Activated CD4-positive, alpha-beta T cell treated with anti-CD3 and anti-CD28 coated beads, Interleukin-2, amount 50 U/mL, for 1 hour (primary cell): Measurements from ENCODE around the gene GNAI3.
A peak's percentile ranks its signal among the peaks of the same experiment; 100 is the strongest.

Experiments
- DNase-seq: peaks from one replicate; pipeline ENCODE4 v3.0.0-alpha.2; 2020

GNAI3 gene

DNA sequence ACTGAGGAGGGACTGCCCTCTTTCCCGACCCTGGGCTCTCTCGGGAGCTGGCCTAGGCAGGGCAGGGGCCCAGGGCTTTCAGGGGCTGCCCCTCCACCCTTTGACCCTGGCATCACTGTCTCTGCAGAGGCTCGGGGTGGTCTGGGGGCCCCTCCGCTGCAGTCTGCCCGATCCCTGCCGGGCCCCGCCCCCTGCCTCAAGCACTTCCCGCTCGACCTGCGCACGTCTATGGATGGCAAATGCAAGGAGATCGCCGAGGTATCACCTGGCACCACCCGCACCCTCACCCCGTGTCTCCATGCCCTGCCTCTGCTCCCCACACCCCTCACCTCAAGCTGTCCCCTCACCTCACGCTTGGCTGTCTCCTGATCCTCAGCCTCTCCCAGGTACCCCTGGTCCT is 76.8 kb downstream of the GNAI3 start:
- no peak for DNase-seq

DNA sequence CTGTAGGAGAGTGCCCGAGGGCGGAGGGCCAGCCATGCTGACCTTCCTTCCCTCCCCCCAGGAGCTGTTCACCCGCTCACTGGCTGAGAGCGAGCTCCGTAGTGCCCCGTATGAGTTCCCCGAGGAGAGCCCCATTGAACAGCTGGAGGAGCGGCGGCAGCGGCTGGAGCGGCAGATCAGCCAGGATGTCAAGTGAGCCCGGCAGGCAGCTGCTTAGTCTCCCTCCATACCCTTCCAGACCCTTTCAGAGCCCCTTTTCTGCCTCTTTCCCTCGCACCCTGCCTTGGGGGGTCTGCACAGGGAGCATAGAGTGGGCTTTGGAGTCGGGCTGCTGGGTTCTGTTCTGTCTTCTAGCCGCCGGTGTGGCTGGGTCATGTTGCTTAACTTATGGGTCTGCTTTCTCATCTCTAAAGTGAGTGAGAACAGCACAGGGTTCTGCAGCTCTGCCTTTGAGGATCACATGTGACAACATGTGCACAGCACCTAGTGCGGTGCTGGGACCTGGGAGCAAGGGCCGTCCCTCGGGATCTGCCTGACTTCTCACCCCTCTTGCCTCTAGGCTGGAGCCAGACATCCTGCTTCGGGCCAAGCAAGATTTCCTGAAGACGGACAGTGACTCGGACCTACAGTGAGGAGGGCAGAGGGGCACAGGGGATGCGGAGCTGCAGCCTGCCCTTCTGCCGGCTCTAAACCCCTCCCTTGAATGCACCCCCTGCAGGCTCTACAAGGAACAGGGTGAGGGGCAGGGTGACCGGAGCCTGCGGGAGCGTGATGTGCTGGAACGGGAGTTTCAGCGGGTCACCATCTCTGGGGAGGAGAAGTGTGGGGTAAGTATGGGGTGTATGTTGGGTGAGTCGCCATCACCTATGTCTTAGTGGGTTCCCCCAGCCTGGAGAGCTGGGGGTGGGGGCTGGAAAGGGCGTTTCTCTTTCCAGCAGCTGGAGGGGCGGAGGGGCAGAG is 77.5 kb downstream of the GNAI3 start:
- no peak for DNase-seq

DNA sequence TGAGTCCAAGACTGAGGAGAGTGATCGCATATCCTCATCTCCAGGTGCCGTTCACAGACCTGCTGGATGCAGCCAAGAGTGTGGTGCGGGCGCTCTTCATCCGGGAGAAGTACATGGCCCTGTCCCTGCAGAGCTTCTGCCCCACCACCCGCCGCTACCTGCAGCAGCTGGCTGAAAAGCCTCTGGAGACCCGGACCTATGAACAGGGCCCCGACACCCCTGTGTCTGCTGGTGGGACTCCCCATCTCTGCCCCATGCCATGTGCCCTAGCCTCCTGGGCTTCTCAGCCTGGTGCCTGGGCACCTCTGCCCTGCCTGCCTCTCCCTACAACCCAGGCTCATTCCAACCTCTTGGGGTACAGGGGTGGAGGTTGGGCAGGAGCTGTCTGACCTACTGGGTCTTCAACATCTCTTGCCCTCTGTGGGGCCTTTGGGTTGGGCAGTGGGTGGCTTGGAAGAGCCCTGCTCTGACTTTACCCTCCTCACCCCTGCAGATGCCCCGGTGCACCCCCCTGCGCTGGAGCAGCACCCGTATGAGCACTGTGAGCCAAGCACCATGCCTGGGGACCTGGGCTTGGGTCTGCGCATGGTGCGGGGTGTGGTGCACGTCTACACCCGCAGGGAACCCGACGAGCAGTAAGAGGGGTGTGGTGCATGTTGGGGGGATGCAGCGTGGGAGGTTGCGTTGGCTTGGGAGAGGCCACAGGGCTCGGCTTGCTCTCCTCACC is 78.4 kb downstream of the GNAI3 start:
- no peak for DNase-seq

- no peak for DNase-seq
Measured at GRCh38 chr1:109627692-109628399, 79.4 kb downstream of the GNAI3 start.

- no peak for DNase-seq
Measured at GRCh38 chr1:109628540-109629321, 80.3 kb downstream of the GNAI3 start.

GRCh38 chr1:109629372-109630030 is 81.1 kb downstream of the GNAI3 start:
- DNase-seq: no peak

GRCh38 chr1:109630081-109630897 is 81.9 kb downstream of the GNAI3 start:
- peak; percentile 47 for DNase-seq

DNA sequence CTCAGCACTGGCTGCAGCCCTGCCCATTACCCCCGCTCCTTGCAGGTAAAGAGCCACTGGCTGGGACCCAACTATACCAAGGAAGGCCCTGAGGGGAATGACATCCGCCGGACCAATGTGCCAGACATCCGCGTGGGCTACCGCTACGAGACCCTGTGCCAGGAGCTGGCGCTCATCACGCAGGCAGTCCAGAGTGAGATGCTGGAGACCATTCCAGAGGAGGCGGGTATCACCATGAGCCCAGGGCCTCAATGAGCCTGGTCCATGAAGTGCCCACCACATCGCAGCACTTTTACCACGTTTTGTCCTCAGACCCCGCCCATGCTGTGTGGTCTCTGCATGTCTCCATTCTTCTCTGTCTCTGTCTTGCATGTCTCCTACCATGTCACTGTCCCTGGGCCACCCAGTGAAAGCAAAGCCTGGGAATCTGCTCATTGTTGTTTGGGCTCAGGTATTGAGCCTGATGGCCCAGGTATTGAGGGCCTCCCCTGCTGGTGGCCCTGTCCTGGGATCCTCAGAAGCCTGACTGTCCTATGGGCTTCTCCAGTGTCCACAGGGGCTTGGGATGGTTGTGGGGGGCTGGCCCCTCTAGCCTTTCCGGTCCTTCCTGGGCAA is 82.6 kb downstream of the GNAI3 start:
- no peak for DNase-seq

DNA sequence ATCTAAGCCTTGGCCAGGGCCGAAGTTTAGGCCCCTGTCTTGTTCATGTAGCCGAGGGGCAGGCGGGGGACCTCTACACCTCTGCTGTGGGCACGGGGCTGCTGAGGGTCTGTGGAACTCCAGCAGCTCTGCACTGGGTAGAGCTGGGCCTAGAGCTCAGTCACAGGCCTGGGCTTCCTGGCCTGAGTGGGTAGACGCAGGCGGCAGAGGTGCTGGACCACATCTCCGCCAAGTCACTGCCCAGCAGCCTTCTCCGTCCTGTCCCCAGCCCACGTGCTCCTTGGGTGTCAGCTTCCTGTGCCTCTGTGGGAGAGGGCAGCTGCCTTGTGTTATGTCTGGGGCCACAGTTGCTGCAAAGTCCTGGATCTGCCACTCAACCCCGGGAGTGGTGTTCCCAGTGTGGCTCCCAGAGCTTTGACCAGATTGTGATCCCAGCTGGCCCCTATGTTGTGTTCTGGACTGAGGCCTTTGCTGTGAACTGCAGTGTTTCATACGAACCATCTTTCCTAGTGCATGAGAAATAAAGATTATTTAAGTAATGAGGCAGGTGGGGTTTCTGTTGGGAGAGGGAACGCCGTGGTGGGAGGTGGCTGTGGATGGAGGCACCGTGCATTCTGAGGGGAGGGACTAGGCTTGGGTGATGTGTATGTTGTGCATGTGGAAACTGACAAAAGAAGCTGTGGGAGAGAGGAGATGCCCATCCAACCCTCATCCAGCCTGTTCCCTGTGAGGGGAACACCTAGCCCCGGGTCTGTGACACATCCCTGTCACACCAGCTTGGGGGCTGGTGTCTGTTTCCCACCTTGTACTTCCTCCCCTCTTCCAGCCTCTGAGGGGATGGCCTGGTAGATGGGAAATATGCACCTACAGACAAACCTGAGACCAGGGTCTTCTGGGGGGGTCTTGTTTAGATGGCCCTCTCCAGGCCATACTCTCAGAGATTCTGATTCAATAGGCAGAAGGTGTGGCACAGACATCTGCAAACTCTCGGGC is 83.4 kb downstream of the GNAI3 start:
- no peak for DNase-seq

DNA sequence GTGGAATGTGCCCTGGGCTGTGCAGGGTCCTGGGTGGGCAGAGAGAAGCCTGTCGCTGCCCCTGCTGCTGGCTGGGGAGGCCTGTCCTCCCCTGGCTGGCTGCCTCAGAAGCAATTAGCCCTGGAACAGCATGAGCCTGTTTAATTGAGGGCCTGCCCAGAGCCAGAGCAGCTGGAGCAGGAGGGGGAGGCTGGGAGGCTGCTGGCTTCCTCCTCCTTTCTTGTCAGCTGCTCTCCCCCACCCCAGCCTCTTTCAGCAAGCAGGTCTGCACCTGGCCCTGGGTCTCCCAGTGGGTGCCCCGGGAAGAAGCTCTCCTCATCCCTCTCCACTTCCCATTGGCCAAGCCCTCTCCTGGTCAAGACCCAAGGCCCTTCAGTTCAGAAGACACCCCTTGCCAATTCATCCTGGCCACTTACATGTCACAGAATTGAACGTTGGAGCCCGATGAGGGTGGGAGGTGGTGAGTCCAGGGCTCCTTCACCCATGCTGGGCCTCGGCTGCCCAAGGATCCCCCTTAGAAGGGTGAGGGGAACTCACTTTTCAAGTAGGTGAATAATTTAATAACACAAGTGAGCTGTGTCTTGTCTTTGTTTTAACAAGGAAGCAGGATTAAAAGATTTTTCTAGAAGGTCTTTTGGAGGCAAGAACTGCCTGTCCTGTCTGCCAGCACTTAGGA is 84.4 kb downstream of the GNAI3 start:
- DNase-seq: no peak

DNA sequence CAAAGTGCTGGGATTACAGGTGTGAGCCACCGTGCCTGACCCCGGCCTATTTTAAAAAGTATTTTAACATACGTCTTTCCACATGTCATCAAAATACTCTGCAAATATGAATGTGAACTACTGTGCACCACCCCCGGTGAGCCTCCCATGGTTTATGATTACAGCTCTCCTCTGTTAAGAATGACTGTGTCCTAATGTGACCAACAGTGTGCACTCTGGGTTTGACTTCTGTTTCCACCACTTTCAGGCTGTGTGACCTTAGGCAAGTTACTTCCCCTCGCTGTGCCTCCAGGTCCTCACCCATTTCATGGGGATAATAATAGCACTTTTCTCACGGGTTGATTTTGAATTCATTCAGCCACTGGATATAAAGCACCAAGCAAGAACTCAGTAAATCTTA is 85.9 kb downstream of the GNAI3 start:
- DNase-seq: no peak

DNA sequence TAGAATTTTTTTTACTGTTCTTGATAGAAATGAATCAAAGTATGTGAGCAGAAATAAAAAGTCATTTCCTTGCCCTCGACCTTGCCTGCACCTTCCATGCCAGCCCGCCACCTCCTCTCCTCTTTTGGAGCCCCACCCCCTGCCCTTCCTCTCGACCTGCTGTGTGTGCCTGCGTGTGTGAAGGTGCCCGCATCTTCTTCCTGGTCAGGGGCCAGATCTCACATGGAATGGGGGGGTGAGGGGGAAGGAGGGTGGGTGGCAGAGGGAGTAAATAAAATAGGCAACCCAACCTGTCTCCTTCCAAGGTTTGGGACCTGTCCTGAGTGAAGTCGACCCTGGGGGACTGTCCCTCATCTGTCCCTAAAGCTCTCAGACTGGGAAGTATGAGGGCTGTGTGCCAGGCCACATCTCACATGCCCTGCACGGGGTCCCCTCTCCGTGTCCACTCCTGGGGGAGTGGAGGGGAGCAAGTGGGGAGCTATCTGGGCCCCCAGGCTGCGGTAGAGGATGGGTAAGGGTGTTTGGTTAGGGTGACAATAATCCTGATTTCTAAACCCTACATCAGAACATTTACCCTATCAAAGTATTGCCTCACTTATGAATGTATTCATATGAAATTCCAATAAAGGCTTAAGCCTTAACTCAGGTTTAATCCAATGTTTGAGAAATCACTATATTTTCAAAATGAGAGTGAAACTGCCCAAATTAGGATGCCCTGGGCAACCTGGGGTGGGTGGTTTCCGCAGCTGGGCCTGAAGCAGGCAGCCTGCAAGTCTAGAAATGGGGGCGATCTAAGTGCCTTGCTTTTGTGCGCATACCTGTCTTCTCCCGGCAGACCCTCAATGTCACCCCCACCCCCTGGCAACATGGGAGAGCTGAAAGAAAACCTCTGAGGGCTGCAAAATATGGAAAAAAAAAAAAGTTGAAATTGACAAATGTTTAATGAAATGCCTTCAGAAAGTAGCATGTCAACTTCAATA is 86.6 kb downstream of the GNAI3 start:
- DNase-seq: no peak

GRCh38 chr1:109635862-109636200 is 87.4 kb downstream of the GNAI3 start:
- no peak for DNase-seq

GRCh38 chr1:109636201-109636952 is 88.0 kb downstream of the GNAI3 start:
- no peak for DNase-seq

- DNase-seq: no peak
Measured at GRCh38 chr1:109637446-109637845, 89.0 kb downstream of the GNAI3 start.

DNA sequence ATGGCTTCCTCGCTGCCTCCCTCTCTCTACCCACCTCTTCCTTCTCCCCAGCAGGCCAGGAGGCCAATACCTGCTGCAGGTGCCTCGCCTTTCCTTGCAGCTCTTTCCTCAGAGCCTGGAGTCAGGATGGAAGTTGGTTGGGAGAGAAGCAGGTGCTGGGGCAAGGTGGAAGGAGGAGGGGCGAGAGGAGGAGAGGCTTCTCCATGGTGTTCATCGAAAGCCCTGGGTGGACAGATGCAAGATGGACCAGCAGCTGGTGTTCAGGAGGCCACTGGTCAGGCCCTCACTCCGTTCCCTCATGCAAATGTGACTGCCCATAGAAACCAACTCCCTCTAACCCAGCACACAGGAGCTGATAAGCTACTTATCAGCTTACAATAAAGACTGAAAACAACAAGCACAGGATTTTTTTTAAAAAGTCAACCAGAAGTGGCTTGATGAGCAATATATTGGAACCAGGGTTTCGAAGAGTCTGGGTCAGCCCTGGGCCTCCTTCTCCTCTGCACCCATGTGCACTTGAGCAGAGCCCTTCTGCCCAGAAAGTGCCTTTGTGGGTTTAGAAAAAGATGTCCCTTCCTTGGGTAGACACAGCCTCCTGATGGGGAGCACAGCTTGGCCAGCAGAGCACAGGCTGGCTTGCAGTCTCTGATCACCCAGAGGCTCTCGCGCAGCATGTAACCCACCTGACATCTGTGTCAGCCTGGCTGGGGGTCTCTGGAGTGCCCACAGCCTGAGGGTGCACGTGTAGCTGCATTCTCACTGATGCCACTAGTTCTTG is 90.8 kb downstream of the GNAI3 start:
- DNase-seq: no peak
